GM21381 (cell line): ENCODE data around the gene AOX1.
"Not testable (repeated sequence)": the region's sequence is repeated elsewhere in the genome, so short reads cannot be mapped to it uniquely, and the experiment has no call there.

Source experiments
- ATAC-seq: cut with Tn5 transposase; IDR thresholded peaks from one replicate; pipeline ENCODE4 v1.9.1; 2021; ENCODE audit warnings: mild to moderate bottlenecking, moderate library complexity; ENCODE audit not compliant: unreplicated experiment

Gene AOX1

DNA sequence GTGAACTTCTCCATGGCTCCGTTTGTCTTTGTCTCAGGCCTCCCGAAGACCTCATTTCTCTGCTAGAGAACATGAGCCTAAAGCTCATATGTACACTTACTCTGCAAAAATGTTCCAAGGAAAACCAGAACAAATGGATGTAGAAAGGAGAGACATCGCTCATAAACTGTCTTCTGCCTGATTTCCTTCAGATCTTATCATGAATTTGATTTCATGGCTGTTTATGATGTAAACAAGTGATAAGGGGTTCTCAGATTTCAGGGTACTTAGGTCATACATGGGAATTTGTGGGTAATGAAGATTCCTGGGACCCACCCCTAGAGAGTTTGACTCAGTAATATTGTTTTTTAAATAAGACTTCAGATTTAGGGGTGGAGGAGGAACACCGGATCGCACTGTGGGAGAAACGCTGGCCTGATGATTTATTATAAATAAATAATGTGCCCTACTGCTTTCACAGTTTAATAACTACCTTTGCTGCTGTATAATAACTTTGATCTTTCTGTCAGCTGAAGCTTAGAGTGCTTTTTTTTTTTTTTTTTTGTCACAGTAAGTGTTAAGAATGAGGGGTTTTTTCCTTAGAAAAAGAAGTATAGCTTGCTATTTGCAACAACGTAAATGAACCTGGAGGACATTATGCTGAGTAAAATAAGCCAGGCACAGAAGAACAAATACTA lies 14.9 kb downstream of the AOX1 start:
- no peak for ATAC-seq

- no peak for ATAC-seq
These were observed 16.8 kb downstream of the AOX1 start for GRCh38 chr2:200602584-200602983.

- no peak for ATAC-seq
These were observed 18.2 kb downstream of the AOX1 start for GRCh38 chr2:200603972-200604371.

GRCh38 chr2:200604571-200605255 lies 18.9 kb downstream of the AOX1 start:
- ATAC-seq: no peak

GRCh38 chr2:200608341-200609027 lies 22.7 kb downstream of the AOX1 start:
- ATAC-seq: no peak

DNA sequence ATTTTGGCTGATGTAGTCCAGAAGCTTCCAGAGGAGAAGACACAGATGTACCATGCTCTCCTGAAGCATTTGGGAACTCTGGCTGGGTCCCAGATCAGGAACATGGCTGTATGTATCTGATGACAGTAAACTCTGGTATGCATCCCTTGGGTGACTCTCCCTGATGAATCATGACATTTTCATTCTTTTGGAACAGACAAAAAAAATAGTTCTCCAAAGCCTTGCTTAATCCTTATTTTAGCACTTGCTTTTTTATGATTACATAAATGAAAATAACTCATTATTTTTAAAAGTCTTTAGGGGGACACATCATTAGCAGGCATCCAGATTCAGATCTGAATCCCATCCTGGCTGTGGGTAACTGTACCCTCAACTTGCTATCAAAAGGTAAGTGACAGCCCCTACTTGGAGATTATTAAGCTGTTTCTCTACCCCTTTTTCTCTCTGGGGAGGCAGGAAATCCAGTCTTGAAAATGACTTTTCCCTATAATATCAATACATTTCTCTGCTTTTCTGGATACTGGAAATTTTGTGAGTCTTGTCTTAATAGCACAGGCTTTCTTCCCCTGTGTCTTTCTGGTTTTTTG lies 23.3 kb downstream of the AOX1 start:
- ATAC-seq: no peak

- ATAC-seq: not testable (repeated sequence)
These were observed 24.4 kb downstream of the AOX1 start for GRCh38 chr2:200610217-200610616.

GRCh38 chr2:200613692-200614091 lies 27.9 kb downstream of the AOX1 start:
- no peak for ATAC-seq

GRCh38 chr2:200614249-200614648 lies 28.4 kb downstream of the AOX1 start:
- ATAC-seq: no peak

DNA sequence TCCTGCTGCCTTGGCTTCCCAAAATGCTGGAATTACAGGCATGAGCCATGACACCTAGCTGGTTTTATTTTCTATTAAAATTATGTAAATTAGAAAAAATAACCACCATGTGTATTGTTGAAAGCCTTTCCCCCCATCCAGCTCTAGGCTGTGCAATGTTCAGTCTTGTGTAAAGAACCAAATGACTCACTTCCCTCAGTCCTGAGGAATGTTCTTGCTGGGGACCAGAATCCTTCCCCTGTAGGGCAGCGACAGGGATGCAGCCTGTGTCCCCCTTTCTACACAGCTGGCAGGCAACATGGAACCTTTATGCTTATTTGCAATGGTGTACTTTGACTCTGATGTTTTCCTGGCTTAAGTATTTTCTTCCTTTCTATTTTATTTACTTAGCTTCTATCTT lies 29.4 kb downstream of the AOX1 start:
- no peak for ATAC-seq

DNA sequence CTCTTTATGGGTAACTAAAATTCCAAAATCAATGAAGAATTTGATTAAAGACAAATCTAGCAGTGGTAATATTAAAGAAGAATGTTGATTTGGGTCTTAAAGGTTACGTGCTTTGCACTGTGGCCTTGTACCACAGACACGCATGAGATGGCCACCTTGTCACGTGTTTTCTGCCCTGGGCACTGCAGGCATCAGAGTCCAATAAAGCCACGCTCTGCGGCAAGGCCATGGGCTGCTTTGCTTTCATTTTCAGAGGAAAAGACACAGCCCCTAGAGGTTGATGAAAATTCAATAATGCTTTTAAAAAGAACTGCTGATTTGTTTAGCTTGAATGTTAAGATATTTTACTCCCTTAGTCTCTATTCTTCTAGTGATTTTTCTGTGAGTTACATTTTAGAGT lies 30.4 kb downstream of the AOX1 start:
- peak; percentile 48 for ATAC-seq

DNA sequence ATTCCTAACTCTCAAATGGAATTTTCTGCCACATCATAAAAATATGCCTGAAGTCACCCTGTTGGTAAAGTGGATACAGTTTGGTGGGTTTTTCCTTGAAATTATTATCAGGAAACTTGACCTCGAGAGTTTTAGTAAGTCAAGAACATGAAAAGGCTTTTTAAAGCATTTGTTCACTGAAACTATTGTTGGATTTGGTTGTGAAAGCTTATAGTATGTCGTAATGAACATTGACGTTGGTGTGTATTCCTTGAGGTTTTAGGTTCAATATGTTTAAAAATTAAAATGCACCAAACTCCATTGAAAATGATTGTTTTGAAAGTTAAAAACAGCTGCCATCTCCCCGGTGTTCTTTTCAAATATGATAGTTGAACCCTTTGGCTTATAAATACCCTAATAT lies 30.8 kb downstream of the AOX1 start:
- no peak for ATAC-seq

DNA sequence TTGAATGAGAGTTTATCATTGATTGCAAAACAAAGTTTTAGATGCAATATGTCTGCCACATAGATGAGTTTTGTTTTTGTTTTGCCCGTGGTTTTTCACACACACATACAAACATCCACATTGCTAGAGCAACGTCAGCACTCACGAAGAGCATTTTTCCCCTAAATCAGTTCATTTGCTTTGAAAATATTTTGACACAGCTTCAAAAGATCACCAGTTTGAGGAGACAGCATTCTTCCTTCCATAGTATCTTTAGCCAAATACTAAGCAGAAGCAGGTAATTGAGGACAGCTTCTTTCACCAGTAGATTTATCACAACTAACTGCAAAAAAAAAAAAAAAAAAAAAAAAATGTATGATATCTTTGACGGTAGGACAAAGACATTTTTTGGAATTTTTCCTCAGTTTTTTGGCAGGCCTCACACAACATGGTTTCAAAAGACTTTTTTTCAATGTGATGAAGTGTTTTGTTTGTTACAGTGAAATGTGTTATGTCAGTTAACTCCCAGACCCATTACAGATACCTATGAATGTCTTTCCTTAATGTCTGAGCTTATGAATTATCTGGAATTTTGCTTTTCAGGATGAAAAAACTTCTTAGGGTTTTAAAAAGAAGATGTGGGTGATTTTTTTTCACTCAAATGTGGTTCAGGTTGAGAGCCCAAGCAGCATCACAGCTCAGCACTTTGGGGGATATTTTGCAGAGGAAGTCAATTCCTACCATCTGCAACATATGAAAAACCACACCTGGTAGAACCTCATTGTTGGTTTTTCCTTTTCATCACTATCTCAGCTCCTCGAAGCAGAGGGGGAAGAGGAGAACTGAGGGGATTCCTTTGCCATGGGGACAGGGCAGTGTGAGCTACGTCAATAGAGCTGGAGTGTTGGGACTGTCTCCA lies 31.6 kb downstream of the AOX1 start:
- no peak for ATAC-seq

- ATAC-seq: no peak
These were observed 32.2 kb downstream of the AOX1 start for GRCh38 chr2:200618054-200618419.

GRCh38 chr2:200618590-200619021 lies 32.8 kb downstream of the AOX1 start:
- no peak for ATAC-seq

- no peak for ATAC-seq
These were observed 33.5 kb downstream of the AOX1 start for GRCh38 chr2:200619279-200619678.

GRCh38 chr2:200620606-200621390 lies 35.0 kb downstream of the AOX1 start:
- ATAC-seq: no peak

GRCh38 chr2:200622106-200622505 lies 36.3 kb downstream of the AOX1 start:
- ATAC-seq: no peak

- ATAC-seq: no peak
These were observed 38.2 kb downstream of the AOX1 start for GRCh38 chr2:200624026-200624425.

DNA sequence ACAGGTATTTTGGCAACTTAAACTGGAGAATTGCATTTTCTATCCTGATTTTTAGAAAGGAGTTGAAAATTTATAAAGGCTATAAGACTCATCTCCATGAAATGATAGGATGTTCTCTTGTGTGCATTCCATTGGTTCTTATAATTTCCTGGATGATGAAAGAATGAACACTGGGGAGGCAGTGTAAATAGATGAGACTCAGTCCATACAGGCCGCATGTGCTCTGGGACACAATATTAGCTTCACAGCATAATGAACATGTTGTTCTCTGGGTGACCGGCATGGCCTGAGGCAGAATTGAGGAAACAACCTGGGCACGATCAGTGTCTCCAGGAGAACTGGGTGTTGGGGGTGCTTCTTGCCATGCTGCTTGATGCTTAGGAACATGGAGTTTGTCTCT lies 38.8 kb downstream of the AOX1 start:
- no peak for ATAC-seq
